ENCODE data around the gene A4GALT.
A peak's percentile ranks its signal among the peaks of the same experiment; 100 is the strongest.

The A4GALT gene

DNA sequence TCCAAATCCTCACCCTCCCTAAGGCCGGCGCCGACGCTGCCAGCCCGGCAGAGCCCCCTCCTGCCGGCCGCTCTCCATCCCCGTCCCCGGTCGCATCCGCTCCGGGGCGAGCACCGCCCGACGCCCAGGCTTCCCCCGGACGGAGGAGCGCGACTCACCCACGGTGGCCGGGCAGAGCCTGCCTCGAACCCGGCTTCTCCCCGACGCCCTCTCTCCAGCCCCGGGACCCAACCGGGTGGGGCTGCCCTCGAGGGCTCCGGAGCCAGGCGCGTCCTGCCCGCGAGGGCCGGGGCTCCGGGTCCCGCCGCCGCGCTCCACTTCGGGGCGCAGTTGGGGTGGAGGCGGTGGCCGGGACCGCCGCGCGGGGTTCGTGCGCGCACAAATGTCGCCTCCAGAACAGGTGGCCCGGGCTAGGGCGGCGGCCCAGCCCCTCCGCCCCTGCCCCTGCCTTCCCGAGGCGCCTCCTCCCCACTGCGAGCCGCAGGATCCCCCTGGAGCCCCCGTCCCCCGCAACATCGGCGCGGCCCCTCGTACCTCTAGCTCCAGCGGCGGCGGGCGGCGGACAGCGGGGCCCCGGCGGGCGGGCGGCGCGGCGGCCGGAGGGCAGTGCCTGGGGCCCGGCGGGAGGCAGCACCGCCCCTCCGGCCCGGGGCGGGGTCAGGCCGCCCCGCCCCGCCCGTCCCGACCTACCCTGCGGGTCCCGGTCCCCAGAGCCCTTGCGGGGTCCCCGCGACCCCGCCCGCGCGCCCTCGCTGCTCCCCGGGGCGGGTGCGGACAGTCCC is at the start of gene A4GALT:
TSS of gene A4GALT (minus strand) at position 608 of the 782 bp plus-strand sequence. CDS start 26,919 bp downstream, outside the sequence.
- TF ChIP-seq, protein P1, sequence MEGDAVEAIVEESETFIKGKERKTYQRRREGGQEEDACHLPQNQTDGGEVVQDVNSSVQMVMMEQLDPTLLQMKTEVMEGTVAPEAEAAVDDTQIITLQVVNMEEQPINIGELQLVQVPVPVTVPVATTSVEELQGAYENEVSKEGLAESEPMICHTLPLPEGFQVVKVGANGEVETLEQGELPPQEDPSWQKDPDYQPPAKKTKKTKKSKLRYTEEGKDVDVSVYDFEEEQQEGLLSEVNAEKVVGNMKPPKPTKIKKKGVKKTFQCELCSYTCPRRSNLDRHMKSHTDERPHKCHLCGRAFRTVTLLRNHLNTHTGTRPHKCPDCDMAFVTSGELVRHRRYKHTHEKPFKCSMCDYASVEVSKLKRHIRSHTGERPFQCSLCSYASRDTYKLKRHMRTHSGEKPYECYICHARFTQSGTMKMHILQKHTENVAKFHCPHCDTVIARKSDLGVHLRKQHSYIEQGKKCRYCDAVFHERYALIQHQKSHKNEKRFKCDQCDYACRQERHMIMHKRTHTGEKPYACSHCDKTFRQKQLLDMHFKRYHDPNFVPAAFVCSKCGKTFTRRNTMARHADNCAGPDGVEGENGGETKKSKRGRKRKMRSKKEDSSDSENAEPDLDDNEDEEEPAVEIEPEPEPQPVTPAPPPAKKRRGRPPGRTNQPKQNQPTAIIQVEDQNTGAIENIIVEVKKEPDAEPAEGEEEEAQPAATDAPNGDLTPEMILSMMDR (IDR thresholded peaks at IDR 0.05; ENCODE audit: extremely low read depth, missing control alignments) = no peak
- peak; percentile 87 for DNase-seq (ENCODE audit: low spot score)

GRCh38 chr22:42770448-42770726 is 49.7 kb upstream of the A4GALT start:
- no peak for DNase-seq (ENCODE audit: low spot score)
- TF ChIP-seq, protein P1 (IDR thresholded peaks at IDR 0.05; ENCODE audit: extremely low read depth, missing control alignments) = no peak

GRCh38 chr22:42769574-42770447 is 49.1 kb upstream of the A4GALT start:
- peak; percentile 89 for DNase-seq (ENCODE audit: low spot score)
- TF ChIP-seq, protein P1 (IDR thresholded peaks at IDR 0.05; ENCODE audit: extremely low read depth, missing control alignments) = no peak

DNA sequence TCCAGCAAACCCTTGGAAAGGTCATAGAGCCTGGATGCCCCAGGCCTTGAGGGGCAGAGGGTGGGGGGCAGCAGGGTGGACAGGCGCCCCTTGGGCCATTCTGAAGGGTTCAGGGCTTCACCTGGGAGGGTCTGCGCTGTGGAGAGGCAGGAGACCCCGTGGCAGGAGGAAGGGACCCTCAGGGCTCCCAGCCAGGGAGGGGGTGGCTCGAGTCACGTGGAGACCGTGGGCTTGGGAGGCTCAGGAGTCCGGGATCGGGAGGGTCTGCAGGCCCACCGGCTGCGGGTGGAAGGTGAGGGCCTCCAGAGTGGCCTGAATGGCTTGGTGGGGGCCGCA is 48.5 kb upstream of the A4GALT start:
- TF ChIP-seq, protein P1 (IDR thresholded peaks at IDR 0.05; ENCODE audit: extremely low read depth, missing control alignments) = no peak
- no peak for DNase-seq (ENCODE audit: low spot score)

DNA sequence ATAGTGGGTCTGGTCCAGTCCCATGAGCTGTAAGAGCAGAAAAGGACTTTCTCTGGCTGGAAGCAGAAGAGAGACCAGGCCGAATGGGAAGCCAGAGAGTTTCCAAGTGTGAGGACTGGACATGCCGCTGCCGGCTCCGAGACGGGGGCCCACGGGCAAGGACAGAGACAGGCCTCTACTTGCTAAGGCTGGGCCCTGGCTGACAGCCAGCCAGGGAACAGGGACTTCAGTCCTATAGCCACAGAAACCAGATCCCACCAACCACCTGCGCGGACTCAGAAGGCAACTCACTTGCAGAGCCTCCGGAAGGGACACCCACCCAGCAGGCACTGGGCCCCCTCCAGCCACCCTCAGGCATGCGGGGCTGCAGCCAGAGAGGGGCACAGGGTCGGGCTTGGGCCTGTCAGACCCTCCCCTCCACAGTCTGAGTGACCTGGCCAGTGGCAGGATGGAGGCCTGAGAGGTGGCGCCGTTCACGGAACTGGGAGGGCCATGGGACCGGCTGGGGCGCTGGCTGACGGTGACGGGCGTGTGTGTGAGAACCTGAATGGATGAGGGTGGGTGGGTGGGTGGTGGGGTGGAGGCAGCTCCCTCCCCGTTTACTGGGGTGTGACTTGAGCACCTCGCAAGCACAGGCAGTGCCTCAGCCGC is 47.8 kb upstream of the A4GALT start:
- peak; percentile 12 for DNase-seq (ENCODE audit: low spot score)
- TF ChIP-seq, protein P1 (IDR thresholded peaks at IDR 0.05; ENCODE audit: extremely low read depth, missing control alignments) = no peak

- TF ChIP-seq, protein P1 (IDR thresholded peaks at IDR 0.05; ENCODE audit: extremely low read depth, missing control alignments) = no peak
Measured at GRCh38 chr22:42766860-42767259, 46.2 kb upstream of the A4GALT start.

More at GRCh38 chr22:42766860-42767259, 46.2 kb upstream of the A4GALT start:
- DNase-seq (ENCODE audit: low spot score) = peak; percentile 28

All from GM20000 (cell line).